HG03095 (cell line): ENCODE results near the gene COG5.

Experiments used
- ATAC-seq: cut with Tn5 transposase; IDR thresholded peaks from one replicate; pipeline ENCODE4 v1.9.1; 2021; ENCODE audit warnings: moderate library complexity; ENCODE audit not compliant: unreplicated experiment

Gene COG5

DNA sequence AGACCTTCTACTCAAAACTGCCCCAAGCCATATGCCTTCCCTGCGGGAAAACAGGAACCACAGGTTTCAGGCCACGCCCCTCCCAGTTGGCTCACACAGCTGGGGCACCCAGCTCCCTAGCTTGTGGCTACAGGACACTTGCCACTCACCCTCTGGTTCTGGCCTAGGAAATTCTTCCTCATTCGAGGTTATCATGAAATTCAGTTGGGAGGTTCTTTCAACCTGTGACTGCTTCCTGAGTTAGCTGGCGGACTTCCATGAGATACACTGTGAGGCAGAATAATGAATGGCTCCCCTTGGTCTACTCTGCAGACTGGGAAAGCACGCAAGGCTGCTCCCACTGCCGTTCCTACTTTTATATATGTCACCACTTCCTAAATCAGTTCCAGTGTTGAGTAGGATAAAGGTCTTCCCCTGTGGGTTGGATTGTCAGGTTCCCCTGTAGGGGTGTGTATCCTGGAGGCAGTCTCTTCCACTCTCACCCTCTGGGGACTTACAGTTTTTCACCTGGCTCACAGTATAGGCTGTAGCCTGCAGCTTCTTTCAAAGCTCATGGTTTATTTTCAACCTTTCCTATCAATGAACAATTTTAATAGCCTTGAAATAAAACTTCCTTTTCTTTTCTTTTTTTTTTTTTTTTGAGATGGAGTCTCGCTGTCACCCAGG is 56.9 kb downstream of the COG5 start:
- no peak for ATAC-seq

DNA sequence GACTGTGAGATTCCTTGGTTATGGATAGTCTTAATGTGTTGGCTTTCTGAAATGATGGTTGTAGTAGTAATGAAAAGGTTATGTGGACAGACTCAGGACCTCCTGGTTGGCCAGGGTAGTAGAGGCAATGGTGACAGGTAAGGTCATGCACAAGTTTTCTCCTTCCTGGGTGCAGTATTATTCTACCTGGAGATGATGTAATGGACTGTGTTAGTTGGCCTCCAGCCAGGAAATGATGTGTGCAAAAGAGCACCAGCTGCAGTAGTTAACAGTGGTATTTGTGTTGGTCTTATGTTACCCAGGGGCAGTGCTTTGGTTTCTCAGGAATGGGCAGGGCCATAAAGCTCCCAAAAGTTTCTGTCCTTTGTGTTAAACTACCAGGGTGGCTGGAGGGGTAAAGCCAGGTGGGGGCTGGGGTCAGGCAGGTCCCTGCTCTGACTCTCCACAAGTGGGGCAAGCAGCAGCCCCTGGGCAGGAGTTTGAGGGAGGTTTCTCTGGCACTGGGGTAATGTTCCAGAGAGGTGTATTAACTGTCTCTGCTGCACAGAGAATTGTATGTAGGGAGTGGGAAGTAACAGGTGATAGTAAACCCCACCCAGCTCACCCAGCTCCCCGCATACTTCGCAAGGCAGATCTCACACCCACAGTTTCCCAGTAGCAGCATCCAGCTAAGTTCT is 57.6 kb downstream of the COG5 start:
- ATAC-seq: no peak

DNA sequence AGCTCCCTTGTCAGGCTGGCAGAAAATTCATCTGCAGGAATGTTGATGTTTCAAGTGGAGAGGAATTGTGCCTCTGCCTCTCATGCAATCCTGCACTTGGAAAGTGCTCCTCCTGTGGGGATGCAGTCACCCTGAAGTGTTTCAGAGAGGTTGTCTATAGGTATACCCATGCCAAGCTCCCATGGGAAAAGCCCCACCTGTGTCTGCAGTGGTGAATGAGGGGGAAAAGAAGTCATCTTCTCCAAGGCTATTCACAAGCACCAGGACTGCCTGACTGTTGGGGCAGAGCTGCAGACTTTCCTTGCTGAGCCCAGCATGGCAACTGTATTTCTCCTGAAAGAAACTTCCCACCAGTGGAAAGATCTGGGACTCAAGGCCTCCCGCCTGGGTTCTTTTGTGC is 58.4 kb downstream of the COG5 start:
- ATAC-seq: no peak

DNA sequence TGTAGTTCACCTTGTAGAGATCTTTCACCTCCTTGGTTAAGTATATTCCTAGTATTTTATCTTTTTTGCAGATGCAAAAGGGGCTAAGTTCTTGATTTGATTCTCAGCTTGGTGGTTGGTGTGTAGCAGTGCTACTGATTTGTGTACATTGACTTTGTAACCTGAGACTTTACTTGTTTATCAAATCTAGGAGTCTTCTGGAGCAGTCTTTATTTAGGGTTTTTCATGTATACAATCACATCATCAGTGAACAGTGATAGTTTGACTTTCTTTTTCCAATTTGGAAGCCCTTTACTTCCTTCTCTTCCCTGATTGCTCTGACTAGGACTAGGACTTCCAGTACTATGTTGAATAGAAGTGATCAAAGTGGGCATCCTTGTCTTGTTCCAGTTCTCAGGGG is 60.0 kb downstream of the COG5 start:
- ATAC-seq: no peak

DNA sequence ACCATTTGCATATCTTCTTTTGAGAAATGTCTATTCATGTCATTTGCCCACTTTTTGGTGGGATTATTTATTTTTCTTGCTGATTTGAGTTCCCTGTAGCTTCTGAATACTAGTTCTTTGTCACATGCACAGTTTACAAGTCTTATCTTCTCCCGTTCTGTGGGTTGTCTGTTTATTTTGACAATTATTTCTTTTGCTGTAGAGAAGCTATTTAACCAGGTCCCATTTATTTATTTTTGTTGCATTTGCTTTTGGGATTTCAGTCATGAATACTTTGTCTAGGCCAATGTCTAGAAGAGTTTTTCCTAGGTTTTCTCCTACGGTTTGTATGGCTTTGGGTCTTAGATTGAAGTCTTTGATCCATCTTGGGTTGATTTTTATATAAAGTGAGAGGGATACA is 60.9 kb downstream of the COG5 start:
- no peak for ATAC-seq

DNA sequence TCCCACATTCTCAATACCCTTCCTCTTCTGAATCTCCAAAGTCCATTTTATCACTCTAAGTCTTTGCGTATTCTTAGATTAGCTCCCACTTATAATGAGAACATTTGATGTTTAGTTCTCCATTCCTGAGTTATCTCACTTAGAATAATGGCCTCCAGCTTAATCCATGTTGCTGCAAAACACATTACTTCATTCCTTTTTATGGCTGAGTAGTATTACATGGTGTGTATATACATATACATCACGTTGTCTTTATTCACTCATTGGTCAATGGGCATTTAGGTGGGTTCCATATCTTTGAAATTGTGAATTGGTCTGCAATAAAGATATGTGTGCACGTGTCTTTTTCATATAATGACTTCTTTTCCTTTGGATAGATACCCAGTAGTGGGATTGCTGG is 61.6 kb downstream of the COG5 start:
- no peak for ATAC-seq

DNA sequence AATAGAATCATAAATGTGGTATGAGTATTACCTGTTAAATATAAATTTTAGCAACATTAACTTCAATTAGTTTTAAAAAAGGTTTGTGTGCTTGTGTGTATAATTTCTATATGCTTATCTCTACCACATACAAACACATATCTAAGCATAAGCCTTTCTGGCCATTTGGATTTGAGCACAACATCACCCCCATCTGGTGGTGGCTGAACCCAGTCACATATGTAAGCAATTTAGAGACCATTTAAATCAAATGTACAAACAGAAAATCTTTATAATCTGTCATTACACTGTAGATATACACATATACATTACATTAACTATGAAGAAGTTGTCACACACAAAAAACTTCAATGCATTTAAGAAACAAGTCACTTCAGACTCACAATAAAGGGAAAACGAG is 62.1 kb downstream of the COG5 start:
- ATAC-seq: no peak

DNA sequence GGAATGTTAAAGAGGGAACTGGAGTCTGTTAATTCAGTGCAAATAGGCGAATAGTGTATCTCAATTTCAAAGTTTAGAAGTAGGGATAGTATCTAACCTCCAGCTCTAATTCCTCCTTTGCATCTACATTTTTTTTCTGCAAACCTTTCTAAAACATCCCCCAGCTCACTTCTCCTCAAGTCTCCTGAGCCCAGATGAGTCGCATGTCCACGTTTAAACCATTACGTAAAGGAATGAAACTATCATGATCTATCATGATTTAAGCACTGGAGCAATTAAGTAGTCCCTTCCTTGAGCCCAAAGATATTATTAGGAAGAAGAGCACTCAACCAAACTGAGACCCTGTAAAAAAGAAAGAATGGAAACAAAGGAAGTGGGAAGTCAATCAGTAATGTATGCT is 64.0 kb downstream of the COG5 start:
- ATAC-seq: no peak

DNA sequence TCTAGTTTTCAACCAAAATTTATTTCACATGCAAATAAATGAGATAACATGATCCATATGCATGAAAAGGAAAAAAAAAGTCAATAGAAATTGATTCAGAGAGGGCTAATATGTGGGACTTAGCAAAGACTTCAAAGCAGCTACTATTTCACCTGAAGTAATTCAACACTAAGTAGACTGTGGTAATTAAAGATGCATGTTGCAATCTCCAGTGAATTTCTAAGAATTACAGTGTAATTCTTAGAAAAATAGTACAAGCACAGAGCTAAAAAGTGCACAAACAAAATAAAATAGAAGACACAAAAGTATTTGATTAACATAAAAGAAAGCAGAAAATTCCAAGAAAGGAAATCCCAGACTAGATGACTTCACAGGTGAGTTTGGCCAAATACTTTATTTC is 68.2 kb downstream of the COG5 start:
- no peak for ATAC-seq

DNA sequence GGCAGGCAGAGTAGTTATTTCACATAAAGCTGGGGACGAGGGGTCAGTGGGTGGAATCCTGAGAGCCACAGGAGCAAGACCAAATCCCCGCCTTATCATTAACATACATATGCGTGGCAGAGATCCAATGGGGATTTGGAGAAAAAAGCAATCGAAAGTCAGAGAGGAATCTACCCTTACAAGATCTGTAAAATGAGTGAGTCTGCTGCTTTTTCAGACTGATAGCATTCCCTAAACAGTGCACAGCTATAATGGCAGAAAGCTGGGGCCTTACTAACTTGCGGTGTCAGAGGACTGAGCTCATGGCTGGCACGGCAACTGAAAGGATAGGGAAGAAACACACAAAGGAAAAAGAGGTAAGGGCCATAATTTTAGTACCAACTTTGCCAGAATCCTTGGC is 68.8 kb downstream of the COG5 start:
- ATAC-seq: no peak

DNA sequence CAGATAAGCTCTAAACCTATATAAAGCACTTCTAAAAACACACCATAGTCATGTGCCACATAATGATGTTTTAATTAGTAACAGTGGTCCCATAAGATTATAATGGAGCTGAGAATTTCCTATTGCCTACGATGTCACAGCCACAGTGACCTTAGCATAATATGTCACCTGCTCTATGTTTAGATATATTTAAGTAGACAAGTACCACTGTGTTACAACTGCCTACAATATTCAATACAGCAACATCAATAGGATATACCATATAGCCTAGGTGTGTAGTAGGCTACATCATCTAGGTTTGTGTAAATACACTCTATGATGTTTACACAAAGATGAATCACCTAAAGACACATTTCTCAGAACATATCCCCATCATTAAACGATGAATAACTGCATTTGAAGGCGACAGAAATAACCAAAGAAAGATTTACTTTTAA is 69.4 kb downstream of the COG5 start:
- no peak for ATAC-seq

DNA sequence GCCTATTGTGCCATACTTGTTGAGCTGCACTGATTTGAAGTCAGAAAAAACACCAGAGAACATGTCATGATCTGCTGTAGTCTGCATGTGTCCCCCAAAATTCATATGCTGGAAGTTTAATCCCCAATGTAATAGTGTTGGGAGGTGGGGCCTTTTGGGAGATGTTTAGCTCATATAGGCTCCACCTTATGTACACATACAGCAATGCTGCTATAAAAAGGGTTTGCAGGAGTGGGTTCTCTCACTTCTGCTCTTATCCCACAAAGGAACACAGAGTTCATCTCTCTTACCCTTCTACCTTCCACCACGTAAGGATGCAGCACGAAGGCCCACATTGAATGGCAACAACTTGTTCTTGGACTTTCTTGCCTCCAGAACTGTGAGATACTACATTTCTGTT is 70.8 kb downstream of the COG5 start:
- ATAC-seq: no peak

DNA sequence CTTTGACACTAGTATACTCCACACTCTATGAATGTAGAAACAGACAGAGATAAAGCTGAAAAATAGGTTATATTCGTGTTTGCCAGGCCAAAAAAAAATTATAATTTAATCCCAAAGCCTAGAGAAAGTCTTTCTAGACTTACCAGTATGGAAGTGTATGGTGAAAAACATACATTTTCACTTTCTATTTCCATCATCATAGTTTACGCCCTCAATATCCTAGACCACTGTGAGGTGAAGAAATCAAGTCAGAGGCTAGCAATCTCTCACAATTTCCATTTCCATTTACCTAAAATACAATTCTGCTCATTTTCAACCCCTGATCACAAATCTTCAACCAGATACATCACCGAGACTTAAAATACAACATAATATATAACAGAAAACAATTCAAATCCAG is 77.7 kb downstream of the COG5 start:
- ATAC-seq: no peak

DNA sequence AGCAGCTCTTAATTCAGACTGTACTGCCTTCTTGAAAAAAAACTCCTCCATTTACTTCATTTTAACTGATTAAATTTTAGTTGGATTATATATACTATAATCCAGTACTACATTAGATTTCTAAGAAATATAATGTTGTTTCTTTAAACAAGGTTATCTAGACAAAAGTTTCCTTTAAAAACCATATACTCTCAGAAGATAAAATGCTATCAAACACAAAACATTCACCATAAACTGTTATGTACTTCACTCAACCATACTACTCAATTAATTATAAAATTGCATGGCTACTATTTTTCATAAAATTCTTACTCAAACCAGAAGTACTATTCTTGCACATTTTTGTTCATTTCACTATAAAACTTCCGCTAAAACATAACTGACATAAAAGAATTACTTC is 81.1 kb downstream of the COG5 start:
- ATAC-seq: no peak

DNA sequence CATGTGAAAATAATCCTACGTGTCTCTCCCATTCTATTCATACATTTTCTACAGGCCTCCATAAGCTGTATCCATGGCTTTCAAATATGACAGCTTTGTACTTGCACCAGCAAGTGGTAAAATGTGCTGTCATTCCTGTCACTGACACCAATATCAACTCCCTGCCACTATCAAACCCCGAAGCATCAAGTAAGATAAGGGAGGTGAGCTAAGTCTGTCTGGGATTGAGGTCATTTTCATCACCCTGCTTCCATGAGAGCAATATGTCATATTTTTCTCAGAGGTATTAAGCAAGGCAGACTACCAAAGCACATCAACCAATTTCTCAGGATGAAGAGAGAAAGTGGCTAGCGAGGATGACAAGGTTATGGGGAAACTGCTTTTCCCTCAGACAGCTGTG is 82.8 kb downstream of the COG5 start:
- ATAC-seq: no peak

DNA sequence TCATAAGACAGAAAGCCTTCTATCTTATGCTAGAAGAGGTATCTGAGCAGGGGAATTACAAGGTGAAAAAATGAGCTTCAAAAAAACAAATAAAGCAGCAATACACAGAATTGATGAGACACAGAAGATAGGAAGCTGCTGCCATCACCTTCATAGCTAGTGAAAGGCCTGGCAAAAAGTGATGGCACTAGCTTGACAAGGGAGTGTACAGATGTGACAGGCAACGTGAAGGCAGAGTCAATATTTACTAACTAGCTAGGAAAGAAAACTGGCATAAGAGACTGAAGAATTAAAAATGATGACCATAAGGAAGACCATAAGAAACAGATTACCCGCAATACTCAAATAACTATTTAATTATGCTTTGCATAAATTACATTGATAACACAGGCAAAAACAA is 84.4 kb downstream of the COG5 start:
- no peak for ATAC-seq

DNA sequence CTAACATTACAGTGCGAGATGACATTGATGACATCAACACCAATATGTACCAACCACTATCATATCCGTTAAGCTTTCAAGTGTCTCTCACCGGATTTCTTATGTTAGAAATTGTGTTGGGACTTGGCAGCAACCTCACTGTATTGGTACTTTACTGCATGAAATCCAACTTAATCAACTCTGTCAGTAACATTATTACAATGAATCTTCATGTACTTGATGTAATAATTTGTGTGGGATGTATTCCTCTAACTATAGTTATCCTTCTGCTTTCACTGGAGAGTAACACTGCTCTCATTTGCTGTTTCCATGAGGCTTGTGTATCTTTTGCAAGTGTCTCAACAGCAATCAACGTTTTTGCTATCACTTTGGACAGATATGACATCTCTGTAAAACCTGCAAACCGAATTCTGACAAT is 89.6 kb downstream of the COG5 start:
- no peak for ATAC-seq

DNA sequence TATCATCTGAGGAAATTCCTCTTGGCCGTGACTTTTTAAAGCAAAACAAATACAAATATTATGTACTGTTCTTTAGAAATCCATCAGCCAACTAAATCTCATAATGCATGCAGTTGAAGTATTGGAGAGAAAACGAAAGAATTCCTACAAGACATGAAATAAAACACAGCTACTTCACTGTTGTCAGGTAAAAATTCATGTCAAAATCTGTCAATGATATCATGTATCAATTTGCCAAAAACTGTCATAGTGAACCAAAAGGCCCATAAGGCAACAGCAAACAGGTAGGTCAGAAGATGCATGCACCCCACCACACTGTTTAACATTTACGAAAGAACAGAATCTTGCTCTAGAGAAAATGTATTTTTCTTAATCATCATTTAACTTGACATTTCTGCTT is 91.6 kb downstream of the COG5 start:
- ATAC-seq: no peak

DNA sequence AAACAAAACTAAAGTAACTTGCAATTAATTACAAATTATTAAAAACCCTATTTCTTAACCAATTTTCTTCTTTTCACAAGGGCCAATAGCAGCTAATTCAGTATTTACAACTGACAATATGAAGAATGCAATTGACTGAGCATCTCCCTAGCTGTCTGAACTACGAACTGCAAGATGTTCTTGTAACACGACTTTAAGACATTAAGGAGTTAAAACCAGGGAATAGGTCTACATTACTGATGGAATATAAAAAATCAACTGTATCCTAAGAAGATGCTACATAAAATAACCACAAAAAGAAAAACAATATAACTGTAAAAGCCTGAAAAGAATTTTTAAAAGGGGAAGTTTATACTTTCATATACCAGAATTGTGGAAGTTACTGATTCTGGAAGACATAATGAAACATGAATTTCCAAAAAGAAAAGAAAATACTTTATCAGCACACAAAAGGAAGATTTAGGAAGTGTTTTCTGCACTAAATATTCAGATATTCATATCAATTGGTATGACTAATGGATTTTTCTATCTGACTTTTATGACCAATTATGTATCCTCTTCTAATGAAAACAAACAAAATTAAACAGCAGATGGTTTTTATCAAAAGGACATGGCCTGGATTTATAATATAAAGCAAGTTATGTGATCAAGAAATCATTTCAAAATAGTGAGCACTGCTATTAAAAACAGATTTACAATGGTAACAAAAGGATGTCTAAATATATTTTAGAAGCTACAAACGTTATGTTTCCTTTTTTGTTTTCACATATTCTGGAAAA is 92.2 kb downstream of the COG5 start:
- no peak for ATAC-seq

DNA sequence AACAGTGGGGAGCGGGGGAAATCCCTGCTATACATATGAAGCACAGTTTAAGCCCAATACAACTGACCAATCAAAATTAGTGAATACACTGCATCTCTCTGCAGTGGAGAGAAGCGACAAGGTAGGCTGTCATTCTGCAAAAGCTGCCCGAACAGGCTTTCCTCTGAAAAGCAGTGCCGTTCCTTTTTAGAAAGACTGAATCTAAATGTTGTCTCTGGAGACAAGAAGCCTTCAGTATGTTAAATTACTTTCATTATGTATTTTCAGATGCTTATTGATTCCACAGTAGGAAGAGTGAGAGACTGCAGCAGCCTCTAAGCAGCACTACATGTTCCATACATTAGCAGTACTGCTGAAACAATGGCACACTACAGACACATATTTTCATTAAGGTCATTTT is 93.8 kb downstream of the COG5 start, which contains the start of gene GPR22:
Gene GPR22 (plus strand): TSS at position 129 of the 400 bp plus-strand sequence. CDS start 4,004 bp downstream, outside the sequence.
- no peak for ATAC-seq

DNA sequence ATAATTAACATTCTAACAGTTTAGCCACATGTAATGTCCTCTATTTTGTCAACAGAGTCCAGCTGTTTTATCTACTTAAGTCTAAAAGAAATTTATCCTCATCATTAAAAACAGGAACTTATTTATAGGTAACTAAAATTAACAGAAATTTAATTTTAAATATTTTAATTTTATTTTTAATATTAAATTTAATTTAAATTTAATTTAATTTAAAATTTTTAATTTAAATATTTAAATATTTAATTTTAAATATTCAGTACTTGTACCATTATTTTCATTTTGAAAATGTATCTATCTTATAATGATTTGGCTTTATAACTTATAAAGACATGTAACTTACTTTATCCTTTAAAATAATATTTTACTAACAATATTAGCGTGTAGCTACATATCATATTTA is 94.9 kb downstream of the COG5 start:
- ATAC-seq: no peak

DNA sequence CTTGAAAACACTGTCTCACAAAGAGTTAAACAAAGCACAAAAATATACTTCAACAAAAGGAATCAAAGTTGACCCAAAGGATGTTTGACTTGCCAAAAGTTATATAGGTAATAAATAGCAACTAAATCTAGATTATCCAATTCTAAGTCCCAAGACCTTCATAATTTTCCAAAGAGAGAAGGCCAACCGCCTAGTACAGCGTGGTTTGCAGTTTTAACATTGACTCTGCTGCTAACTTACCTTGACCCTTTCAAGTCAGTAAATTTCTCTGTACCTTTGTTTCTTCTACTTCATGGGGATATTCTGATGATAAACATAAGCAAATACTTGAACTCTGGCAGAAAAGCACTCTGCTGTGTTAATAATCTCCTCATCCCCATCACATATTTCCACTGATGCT is 95.7 kb downstream of the COG5 start:
- no peak for ATAC-seq
